HG03039 (cell line): ENCODE data around the gene NFATC2.

ENCODE experiments used
- ATAC-seq: cut with Tn5 transposase; IDR thresholded peaks from one replicate; pipeline ENCODE4 v1.9.1; 2021; ENCODE audit warnings: mild to moderate bottlenecking, moderate library complexity; ENCODE audit not compliant: unreplicated experiment

NFATC2 gene

GRCh38 chr20:51437182-51437924 lies 105.2 kb downstream of the NFATC2 start:
- ATAC-seq: no peak

GRCh38 chr20:51434580-51435247 lies 107.8 kb downstream of the NFATC2 start:
- ATAC-seq: no peak

- no peak for ATAC-seq
Measured at GRCh38 chr20:51434026-51434425, 108.5 kb downstream of the NFATC2 start.

- no peak for ATAC-seq
Measured at GRCh38 chr20:51432875-51433274, 109.6 kb downstream of the NFATC2 start.

GRCh38 chr20:51432251-51432784 lies 110.2 kb downstream of the NFATC2 start:
- ATAC-seq: no peak

GRCh38 chr20:51431321-51431720 lies 111.2 kb downstream of the NFATC2 start:
- ATAC-seq: no peak

- no peak for ATAC-seq
Measured at GRCh38 chr20:51430198-51430950, 112.1 kb downstream of the NFATC2 start.

GRCh38 chr20:51429696-51430095 lies 112.8 kb downstream of the NFATC2 start:
- ATAC-seq: no peak

- ATAC-seq: no peak
Measured at GRCh38 chr20:51429144-51429482, 113.4 kb downstream of the NFATC2 start.

GRCh38 chr20:51428401-51429143 lies 113.9 kb downstream of the NFATC2 start:
- no peak for ATAC-seq

- ATAC-seq: no peak
Measured at GRCh38 chr20:51427651-51428291, 114.7 kb downstream of the NFATC2 start.

GRCh38 chr20:51426718-51427650 lies 115.5 kb downstream of the NFATC2 start:
- no peak for ATAC-seq

- no peak for ATAC-seq
Measured at GRCh38 chr20:51425347-51426106, 117.0 kb downstream of the NFATC2 start.

- ATAC-seq: no peak
Measured at GRCh38 chr20:51424270-51425117, 118.0 kb downstream of the NFATC2 start.

- no peak for ATAC-seq
Measured at GRCh38 chr20:51423810-51424209, 118.7 kb downstream of the NFATC2 start.

- ATAC-seq: no peak
Measured at GRCh38 chr20:51423290-51423667, 119.2 kb downstream of the NFATC2 start.

- no peak for ATAC-seq
Measured at GRCh38 chr20:51422514-51423289, 119.8 kb downstream of the NFATC2 start.
